Mesothelial cell of epicardium (in vitro differentiated cells): Measurements from ENCODE around the gene TSSC4. TPM values are rescaled to one million over a fixed set of nuclear protein-coding genes. Genes with fewer than 3 reads are reported as not detected.

Source experiments
- DNase-seq, 2 experiments: peaks; one replicate each; pipeline ENCODE4 v3.0.0; 2021; ENCODE audit warnings: low spot score in 2 of 2; ENCODE audit not compliant: unreplicated experiment in 2 of 2
- H3K27ac Mint-ChIP-seq: 2 replicates; pipeline ENCODE4 v1.8.0; 2021; ENCODE audit warnings: mixed read lengths
- H3K27me3 Mint-ChIP-seq: 2 replicates; pipeline ENCODE4 v1.8.0; 2021; ENCODE audit warnings: low read depth, mixed read lengths
- H3K36me3 Mint-ChIP-seq: 2 replicates; pipeline ENCODE4 v1.8.0; 2021; ENCODE audit warnings: mixed read lengths
- H3K4me1 Mint-ChIP-seq: 2 replicates; pipeline ENCODE4 v1.8.0; 2021; ENCODE audit warnings: mixed read lengths
- H3K4me3 Mint-ChIP-seq: 2 replicates; pipeline ENCODE4 v1.8.0; 2021; ENCODE audit warnings: mild to moderate bottlenecking, moderate library complexity, mixed read lengths
- H3K9me3 Mint-ChIP-seq: 2 replicates; pipeline ENCODE4 v1.8.0; 2021; ENCODE audit warnings: mixed read lengths
- total RNA-seq: library from RNA; stranded (reverse); gene quantifications from 3 replicates; pipeline ENCODE4 v1.2.1, GENCODE V29; 2021
- TF ChIP-seq, protein P1 (sequence below): fragments of 200-600 bp; sonication (generic); IDR thresholded peaks from one replicate; pipeline ENCODE4 v1.5.0; 2021; ENCODE audit warnings: antibody characterized with exemption; ENCODE audit not compliant: unreplicated experiment

The TSSC4 gene
- total RNA-seq, 1 donor from 2014 or later, result 79.3 TPM

GRCh38 chr11:2382129-2382517 lies 18.4 kb upstream of the TSSC4 start:
- H3K9me3 Mint-ChIP-seq, result no peaks in the 10 kb centered on the region
- no peak overlapping the region for H3K27ac Mint-ChIP-seq
- no peak overlapping the region for H3K4me3 Mint-ChIP-seq
- DNase-seq, result no peak
- no peaks in the 10 kb centered on the region for H3K27me3 Mint-ChIP-seq
- TF ChIP-seq, protein P1, sequence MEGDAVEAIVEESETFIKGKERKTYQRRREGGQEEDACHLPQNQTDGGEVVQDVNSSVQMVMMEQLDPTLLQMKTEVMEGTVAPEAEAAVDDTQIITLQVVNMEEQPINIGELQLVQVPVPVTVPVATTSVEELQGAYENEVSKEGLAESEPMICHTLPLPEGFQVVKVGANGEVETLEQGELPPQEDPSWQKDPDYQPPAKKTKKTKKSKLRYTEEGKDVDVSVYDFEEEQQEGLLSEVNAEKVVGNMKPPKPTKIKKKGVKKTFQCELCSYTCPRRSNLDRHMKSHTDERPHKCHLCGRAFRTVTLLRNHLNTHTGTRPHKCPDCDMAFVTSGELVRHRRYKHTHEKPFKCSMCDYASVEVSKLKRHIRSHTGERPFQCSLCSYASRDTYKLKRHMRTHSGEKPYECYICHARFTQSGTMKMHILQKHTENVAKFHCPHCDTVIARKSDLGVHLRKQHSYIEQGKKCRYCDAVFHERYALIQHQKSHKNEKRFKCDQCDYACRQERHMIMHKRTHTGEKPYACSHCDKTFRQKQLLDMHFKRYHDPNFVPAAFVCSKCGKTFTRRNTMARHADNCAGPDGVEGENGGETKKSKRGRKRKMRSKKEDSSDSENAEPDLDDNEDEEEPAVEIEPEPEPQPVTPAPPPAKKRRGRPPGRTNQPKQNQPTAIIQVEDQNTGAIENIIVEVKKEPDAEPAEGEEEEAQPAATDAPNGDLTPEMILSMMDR, result no peak
- peaks cover 20% of the 10 kb centered on the region for H3K4me1 Mint-ChIP-seq
- peaks cover 4% of the 10 kb centered on the region for H3K36me3 Mint-ChIP-seq

DNA sequence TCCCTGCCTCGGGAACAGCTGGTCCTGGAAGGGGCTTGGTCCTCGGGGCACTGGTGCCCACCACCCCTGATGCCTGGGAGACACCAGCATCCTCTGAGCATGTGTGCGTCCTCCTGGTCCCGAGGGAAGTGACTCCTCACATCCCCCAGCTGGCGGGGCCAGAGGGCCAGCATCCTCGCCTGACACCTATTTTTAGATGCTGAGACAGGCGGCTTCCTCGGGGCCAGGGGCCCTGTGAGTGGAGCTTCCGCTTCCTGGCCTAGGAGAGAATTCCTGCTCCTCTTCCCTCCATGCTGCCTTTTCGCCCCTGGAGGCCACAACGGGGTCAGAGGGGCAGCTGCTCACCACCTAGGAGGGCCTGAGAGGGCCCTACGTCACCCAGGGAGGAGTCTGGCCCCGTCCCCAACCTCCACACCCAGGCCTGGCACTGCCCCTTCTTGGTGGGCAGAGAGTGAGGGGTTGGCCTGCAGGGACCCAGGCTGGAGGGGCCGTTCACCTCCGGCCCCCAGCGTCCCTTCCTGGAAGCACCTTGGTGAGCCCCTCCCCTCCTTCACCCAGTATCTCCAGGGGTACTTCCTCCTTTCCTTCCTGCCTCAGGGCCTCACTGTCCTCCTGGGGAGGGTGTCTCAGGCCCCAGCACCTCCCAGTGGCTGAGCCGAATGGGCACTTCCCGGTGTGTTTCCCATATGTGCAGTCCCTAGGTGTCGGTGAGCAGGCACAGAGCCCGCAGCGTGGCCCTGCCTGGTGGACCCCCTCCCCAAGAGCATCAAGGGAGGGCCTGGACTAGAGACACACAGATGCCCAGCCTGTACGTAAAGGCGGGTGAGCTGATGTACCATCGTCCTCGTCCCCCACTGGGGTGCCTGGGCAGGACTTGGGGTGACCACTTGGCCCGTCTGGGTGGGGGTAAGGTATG lies 17.4 kb upstream of the TSSC4 start:
- peaks cover 4% of the 10 kb centered on the region for H3K36me3 Mint-ChIP-seq
- no peaks in the 10 kb centered on the region for H3K9me3 Mint-ChIP-seq
- no peak for DNase-seq
- TF ChIP-seq, protein P1, result no peak
- peaks cover 19% of the 10 kb centered on the region for H3K4me1 Mint-ChIP-seq
- H3K27ac Mint-ChIP-seq, result no peak overlapping the region
- H3K27me3 Mint-ChIP-seq, result no peaks in the 10 kb centered on the region
- no peak overlapping the region for H3K4me3 Mint-ChIP-seq

DNA sequence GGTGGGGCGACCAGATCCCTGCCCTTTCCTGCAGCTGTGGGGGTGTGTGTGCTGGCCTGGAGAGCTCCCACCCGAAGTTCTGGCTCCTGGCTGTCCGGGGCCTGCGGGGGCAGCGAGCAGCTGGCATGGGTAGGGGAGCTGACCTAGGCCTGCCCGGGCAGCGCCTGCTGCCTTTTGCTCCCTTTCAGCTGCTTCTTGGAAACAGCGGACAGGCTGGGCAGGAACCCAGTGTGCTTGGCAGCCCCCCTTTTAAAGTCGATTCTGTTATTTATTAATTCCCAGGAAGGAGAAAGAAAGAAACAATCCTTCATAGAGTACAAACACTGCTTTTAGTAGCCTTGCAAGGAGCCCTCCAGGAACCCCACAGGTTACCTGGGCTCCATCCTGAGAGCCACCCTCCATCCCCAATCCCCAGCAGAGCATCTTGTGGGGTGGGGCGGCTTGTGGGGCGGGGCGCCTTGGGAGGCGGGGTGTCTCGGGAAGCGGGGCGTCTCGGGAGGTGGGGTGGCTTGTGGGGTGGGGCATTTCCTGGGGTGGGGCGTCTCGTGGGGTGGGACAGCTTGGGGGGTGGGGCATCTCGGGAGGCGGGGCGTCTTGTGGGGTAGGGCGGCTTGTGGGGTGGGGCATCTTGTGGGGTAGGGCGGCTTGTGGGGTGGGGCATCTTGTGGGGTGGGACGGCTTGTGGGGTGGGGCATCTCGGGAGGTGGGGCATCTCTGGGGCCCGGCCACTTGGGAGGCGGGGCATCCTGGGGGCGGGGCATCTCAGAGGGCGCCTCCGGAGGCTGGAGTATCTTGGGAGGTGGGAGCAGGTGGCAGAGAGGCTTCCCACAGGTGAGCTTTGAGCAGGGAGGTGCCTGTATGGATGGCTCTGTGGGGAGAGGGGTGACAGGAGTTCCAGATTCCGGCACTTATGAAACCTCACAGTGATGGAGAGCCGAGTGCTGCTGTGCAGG lies 16.4 kb upstream of the TSSC4 start:
- no peak overlapping the region for H3K27ac Mint-ChIP-seq
- H3K9me3 Mint-ChIP-seq, result no peaks in the 10 kb centered on the region
- H3K4me3 Mint-ChIP-seq, result no peak overlapping the region
- TF ChIP-seq, protein P1, result no peak
- H3K4me1 Mint-ChIP-seq, result peaks cover 13% of the 10 kb centered on the region
- no peaks in the 10 kb centered on the region for H3K27me3 Mint-ChIP-seq
- H3K36me3 Mint-ChIP-seq, result peaks cover 2% of the 10 kb centered on the region
- DNase-seq, result no peak

DNA sequence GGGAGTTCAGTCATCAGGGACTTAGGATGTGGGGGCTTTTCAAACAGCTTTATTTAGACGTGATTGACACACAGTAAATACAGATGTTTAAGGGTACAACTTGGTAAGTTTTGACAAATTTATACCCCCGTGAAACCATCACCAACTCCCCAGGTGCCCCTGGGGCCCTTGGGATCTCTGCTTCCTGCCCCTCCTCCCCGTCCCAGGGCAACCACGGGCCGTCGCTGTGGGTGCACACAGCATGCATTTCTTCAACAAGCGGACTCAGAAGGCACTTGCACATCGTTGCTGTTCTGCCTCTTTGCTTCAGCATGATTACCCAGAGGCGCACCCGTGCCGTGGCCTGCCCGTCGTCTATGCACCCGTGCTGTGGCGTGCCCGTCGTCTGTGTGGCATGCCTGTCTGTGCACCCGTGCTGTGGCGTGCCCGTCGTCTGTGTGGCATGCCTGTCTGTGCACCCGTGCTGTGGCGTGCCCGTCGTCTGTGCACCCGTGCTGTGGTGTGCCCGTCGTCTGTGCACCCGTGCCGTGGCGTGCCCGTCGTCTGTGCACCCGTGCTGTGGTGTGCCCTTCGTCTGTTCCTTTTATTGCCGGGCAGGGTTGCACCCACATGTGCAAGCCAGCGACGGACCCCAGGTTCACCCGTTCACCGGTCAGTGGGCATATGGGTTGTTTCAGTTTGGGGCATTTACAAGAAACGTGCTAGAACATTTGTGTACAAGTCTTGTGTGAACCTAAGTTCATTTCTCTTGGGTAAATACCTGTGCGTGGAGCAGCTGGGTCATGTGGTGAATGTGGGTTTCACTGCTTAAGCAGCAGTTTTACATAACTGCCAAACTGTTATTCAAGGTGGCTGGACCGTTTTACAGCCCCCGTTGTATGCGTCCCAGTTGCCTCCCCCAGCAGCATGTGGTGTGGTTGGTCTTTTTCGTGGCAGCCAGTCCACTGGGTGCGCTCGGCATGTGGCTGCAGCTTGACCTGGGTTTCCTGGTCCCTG lies 15.1 kb upstream of the TSSC4 start:
- Mint-ChIP-seq H3K27me3 (no peaks in the 10 kb centered on the region), H3K4me1 (peaks cover 16% of the 10 kb centered on the region), H3K9me3 (no peaks in the 10 kb centered on the region), H3K36me3 (peaks cover 2% of the 10 kb centered on the region), H3K4me3 (no peak overlapping the region), H3K27ac (no peak overlapping the region)
- DNase-seq, result no peak
- TF ChIP-seq, protein P1, result no peak

DNA sequence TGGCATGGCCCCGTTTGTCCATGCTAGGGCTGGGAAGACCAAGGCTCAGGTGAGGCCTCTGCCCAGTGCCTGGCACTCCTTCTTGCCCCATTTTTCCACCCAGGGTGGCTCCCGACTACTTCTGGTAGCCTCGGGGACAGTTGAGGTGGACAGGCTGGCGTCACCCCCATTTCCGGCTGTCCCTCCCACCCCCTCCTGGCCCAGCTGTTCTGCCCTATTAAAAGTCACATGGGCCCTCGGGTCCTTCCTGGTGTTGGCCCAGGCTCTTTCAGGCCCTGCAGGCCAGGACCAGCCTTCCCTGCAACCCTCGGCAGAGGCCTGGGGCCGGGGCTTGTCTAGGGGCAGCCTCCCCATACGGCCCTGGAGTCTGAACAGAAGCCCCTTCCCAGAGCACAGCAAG lies 14.0 kb upstream of the TSSC4 start:
- Mint-ChIP-seq H3K27ac (no peak overlapping the region), H3K4me3 (no peak overlapping the region), H3K27me3 (no peaks in the 10 kb centered on the region), H3K9me3 (no peaks in the 10 kb centered on the region), H3K4me1 (peaks cover 14% of the 10 kb centered on the region), H3K36me3 (no peaks in the 10 kb centered on the region)
- no peak for DNase-seq
- TF ChIP-seq, protein P1, result no peak
